ENCODE results near the gene SMIM24. TPM values are rescaled to one million over a fixed set of nuclear protein-coding genes. Genes with fewer than 3 reads are reported as not detected.

SMIM24 gene
- total and polyA plus RNA-seq, 9 of the 15 experiments (the other 6 are each of a cell fraction or from before 2014, with no cell fraction given), result 0.45 to 12.3 (median 1.4) TPM; not detected in 1

DNA sequence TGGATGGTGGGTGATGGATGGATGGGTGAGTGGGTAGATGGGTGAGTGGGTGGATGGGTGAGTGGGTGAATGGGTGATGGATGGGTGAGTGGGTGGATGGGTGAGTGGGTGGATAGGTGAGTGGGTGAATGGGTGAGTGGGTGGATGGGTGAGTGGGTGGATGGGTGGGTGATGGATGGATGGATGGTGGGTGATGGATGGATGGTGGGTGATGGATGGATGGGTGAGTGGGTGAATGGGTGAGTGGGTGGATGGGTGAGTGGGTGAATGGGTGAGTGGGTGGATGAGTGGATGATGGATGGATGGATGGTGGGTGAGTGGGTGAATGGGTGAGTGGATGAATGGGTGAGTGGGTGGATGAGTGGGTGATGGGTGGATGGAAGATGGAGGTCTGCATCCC, 2.8 kb downstream of the SMIM24 start (continued):
- peak in 1 of 2 experiments; percentile 30; a peak in 1 of 4 replicates for TF ChIP-seq TRIM24 (IDR thresholded peaks at IDR 0.05)
- TF ChIP-seq RBM34 (IDR thresholded peaks at IDR 0.05; ENCODE audit: borderline replicate concordance, insufficient read depth, low read length), result no peak
- no peak for TF ChIP-seq FOXA3 (CRISPR knock-in tag; conservative IDR thresholded peaks at IDR 0.05 in 1 of 2, IDR thresholded peaks at IDR 0.05 in 1 of 2)
- no peak for TF ChIP-seq JUNB (CRISPR knock-in tag; conservative IDR thresholded peaks at IDR 0.05)
- no peak for TF ChIP-seq PPARD (CRISPR knock-in tag; IDR thresholded peaks at IDR 0.05)
- TF ChIP-seq, protein P1, sequence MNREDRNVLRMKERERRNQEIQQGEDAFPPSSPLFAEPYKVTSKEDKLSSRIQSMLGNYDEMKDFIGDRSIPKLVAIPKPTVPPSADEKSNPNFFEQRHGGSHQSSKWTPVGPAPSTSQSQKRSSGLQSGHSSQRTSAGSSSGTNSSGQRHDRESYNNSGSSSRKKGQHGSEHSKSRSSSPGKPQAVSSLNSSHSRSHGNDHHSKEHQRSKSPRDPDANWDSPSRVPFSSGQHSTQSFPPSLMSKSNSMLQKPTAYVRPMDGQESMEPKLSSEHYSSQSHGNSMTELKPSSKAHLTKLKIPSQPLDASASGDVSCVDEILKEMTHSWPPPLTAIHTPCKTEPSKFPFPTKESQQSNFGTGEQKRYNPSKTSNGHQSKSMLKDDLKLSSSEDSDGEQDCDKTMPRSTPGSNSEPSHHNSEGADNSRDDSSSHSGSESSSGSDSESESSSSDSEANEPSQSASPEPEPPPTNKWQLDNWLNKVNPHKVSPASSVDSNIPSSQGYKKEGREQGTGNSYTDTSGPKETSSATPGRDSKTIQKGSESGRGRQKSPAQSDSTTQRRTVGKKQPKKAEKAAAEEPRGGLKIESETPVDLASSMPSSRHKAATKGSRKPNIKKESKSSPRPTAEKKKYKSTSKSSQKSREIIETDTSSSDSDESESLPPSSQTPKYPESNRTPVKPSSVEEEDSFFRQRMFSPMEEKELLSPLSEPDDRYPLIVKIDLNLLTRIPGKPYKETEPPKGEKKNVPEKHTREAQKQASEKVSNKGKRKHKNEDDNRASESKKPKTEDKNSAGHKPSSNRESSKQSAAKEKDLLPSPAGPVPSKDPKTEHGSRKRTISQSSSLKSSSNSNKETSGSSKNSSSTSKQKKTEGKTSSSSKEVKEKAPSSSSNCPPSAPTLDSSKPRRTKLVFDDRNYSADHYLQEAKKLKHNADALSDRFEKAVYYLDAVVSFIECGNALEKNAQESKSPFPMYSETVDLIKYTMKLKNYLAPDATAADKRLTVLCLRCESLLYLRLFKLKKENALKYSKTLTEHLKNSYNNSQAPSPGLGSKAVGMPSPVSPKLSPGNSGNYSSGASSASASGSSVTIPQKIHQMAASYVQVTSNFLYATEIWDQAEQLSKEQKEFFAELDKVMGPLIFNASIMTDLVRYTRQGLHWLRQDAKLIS (CRISPR knock-in tag; IDR thresholded peaks at IDR 0.05), result no peak
- TF ChIP-seq, protein P2, sequence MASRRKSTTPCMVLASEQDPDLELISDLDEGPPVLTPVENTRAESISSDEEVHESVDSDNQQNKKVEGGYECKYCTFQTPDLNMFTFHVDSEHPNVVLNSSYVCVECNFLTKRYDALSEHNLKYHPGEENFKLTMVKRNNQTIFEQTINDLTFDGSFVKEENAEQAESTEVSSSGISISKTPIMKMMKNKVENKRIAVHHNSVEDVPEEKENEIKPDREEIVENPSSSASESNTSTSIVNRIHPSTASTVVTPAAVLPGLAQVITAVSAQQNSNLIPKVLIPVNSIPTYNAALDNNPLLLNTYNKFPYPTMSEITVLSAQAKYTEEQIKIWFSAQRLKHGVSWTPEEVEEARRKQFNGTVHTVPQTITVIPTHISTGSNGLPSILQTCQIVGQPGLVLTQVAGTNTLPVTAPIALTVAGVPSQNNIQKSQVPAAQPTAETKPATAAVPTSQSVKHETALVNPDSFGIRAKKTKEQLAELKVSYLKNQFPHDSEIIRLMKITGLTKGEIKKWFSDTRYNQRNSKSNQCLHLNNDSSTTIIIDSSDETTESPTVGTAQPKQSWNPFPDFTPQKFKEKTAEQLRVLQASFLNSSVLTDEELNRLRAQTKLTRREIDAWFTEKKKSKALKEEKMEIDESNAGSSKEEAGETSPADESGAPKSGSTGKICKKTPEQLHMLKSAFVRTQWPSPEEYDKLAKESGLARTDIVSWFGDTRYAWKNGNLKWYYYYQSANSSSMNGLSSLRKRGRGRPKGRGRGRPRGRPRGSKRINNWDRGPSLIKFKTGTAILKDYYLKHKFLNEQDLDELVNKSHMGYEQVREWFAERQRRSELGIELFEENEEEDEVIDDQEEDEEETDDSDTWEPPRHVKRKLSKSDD (conservative IDR thresholded peaks at IDR 0.05; ENCODE audit: low read length), result no peak
- no peak for TF ChIP-seq BRD9 (IDR thresholded peaks at IDR 0.05; ENCODE audit: low read depth, partially characterized antibody)
- TF ChIP-seq ETS2 (tag; IDR thresholded peaks at IDR 0.05; ENCODE audit: borderline replicate concordance, poor library complexity, severe bottlenecking), result no peak
- TF ChIP-seq ZFP36 (IDR thresholded peaks at IDR 0.05; ENCODE audit: low read depth, low read length, partially characterized antibody), result no peak
- TF ChIP-seq, protein P3, sequence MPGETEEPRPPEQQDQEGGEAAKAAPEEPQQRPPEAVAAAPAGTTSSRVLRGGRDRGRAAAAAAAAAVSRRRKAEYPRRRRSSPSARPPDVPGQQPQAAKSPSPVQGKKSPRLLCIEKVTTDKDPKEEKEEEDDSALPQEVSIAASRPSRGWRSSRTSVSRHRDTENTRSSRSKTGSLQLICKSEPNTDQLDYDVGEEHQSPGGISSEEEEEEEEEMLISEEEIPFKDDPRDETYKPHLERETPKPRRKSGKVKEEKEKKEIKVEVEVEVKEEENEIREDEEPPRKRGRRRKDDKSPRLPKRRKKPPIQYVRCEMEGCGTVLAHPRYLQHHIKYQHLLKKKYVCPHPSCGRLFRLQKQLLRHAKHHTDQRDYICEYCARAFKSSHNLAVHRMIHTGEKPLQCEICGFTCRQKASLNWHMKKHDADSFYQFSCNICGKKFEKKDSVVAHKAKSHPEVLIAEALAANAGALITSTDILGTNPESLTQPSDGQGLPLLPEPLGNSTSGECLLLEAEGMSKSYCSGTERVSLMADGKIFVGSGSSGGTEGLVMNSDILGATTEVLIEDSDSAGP (CRISPR knock-in tag; IDR thresholded peaks at IDR 0.05), result no peak
- TF ChIP-seq KDM4B (IDR thresholded peaks at IDR 0.05; ENCODE audit: borderline replicate concordance in 2 of 2, low read depth in 1 of 2), result no peak
